NCI-H146 treated with DMSO at 0.1 percent for 48 hours (cell line): ENCODE results near the gene VMP1.

Source experiments
- DNase-seq: peaks from one replicate; lab custom pipeline; 2025; ENCODE audit not compliant: unreplicated experiment; lab: John Stamatoyannopoulos, UW

VMP1 gene

GRCh38 chr17:59707149-59707970, at the start of gene VMP1, which contains the start of gene PTRH2:
TSS of gene VMP1 (plus strand) at chr17:59707654. CDS start at chr17:59731447, 23,793 bp downstream.
TSS of gene PTRH2 (minus strand) at chr17:59707430. CDS start at chr17:59697978, 9,452 bp downstream.
- peak; percentile 98 for DNase-seq

- no peak for DNase-seq
Measured at GRCh38 chr17:59666235-59666634, 41.2 kb upstream of the VMP1 start.

- no peak for DNase-seq
Measured at GRCh38 chr17:59668816-59669215, 38.6 kb upstream of the VMP1 start.

- DNase-seq, result no peak
Measured at GRCh38 chr17:59669411-59669810, 38.0 kb upstream of the VMP1 start.

- DNase-seq, result no peak
Measured at GRCh38 chr17:59669944-59670343, 37.5 kb upstream of the VMP1 start.

- DNase-seq, result no peak
Measured at GRCh38 chr17:59671386-59671785, 36.1 kb upstream of the VMP1 start.

GRCh38 chr17:59675231-59675630, 32.2 kb upstream of the VMP1 start:
- no peak for DNase-seq

GRCh38 chr17:59676716-59677115, 30.7 kb upstream of the VMP1 start:
- no peak for DNase-seq

- DNase-seq, result no peak
Measured at GRCh38 chr17:59678918-59679317, 28.5 kb upstream of the VMP1 start.

GRCh38 chr17:59680314-59680713, 27.1 kb upstream of the VMP1 start:
- DNase-seq, result no peak

GRCh38 chr17:59683283-59683682, 24.2 kb upstream of the VMP1 start:
- DNase-seq, result no peak

GRCh38 chr17:59684967-59685366, 22.5 kb upstream of the VMP1 start:
- DNase-seq, result no peak

- DNase-seq, result no peak
Measured at GRCh38 chr17:59688008-59688407, 19.4 kb upstream of the VMP1 start.

- DNase-seq, result no peak
Measured at GRCh38 chr17:59688496-59688895, 19.0 kb upstream of the VMP1 start.

GRCh38 chr17:59693582-59693981, 13.9 kb upstream of the VMP1 start:
- DNase-seq, result no peak

GRCh38 chr17:59694344-59694743, 13.1 kb upstream of the VMP1 start:
- no peak for DNase-seq

GRCh38 chr17:59695945-59696681, 11.3 kb upstream of the VMP1 start:
- no peak for DNase-seq

- DNase-seq, result no peak
Measured at GRCh38 chr17:59696682-59697277, 10.7 kb upstream of the VMP1 start.

GRCh38 chr17:59698143-59698542, 9.3 kb upstream of the VMP1 start:
- DNase-seq, result no peak

- no peak for DNase-seq
Measured at GRCh38 chr17:59699218-59699617, 8.2 kb upstream of the VMP1 start.

- DNase-seq, result no peak
Measured at GRCh38 chr17:59699786-59700185, 7.7 kb upstream of the VMP1 start.

GRCh38 chr17:59702304-59702703, 5.2 kb upstream of the VMP1 start:
- DNase-seq, result no peak
